ENCODE results near the gene RAD51AP2. TPM values are rescaled to one million over a fixed set of nuclear protein-coding genes. Genes with fewer than 3 reads are reported as not detected.
"Not testable (repeated sequence)": the region's sequence is repeated elsewhere in the genome, so short reads cannot be mapped to it uniquely, and the experiment has no call there.

Gene RAD51AP2
- total RNA-seq (2014; rRNA removed) (not detected in 2 replicates), Bru-seq, nascent RNA (not detected), BruChase-seq, experiment 1, labeled RNA remaining after a 6-hour chase (not detected), BruChase-seq, experiment 2, labeled RNA remaining after a 2-hour chase (not detected)
- long read RNA-seq, result 0 reads

DNA sequence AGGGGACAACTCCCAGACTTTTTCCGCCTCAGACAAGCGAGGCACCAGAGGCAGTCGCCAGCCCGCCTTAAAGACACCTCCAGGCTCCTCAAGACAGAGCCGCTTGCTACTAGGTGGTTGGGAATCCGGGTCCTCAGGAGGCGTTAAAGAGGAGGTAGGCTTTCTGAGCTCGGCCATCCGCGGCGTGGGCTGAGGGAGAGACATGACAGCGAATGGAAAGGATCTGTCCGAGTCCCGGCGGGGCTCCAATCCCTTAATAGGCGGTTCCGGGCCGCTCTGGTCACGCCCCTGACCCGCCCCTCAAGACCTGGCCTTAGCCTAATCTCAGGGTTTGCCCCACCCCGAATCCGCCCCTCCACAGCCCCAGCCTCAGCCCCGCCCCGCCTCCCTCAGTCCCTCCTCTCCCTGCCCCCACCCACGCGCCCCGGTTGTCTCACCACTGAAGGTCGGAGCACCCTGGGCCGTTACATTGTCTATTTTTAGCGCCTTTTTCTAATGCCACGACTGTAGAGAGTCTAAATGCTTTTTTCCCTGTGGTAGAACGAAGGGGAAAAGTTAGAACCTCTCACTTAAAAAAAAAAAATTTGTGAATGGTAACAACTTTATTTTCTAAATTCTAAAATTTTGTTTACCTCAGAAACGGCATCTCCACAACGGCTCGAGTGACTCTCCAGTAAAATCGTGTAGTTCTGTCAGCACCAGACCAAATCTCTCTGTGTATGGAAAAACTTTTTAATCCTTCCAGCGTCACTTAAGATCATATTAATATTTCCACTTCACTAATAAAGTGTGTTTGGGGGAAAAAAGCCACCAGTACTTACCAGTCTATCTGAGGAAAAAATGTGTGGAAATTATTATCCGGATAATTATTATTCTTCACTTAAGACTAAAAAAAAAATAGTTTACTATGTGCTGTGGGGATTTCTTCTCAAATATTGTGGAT is at the start of gene RAD51AP2:
Gene RAD51AP2, minus strand, starts transcription at position 229 of the 943 bp plus-strand sequence. Its CDS starts 25 bp downstream, at position 204.
- Histone ChIP-seq H3K27ac (ENCODE audit: low read length) (no peak within 1 kb of the TSS), H3K79me2 (ENCODE audit: low read length) (no peaks in the 10 kb centered on the region), H3K9me3 (ENCODE audit: low read length) (no peaks in the 10 kb centered on the region), H3K27me3 (ENCODE audit: low read length) (peaks cover 34% of the 10 kb centered on the region), H2AFZ (ENCODE audit: low read length) (no peak within 1 kb of the TSS), H4K20me1 (ENCODE audit: low read length) (no peaks in the 10 kb centered on the region), H3K9ac (ENCODE audit: low read length) (no peak within 1 kb of the TSS), H3K4me1 (ENCODE audit: insufficient read depth, low read length) (no peaks in the 10 kb centered on the region), H3K4me3 (ENCODE audit: low read length) (no peak within 1 kb of the TSS), H3K9me2 (replicated peaks; ENCODE audit: low read length) (no peaks in the 10 kb centered on the region), H3K36me3 (ENCODE audit: low read depth, low read length) (no peaks in the 10 kb centered on the region), H3F3A (ENCODE audit: low read length, unreplicated experiment) (no peaks in the 10 kb centered on the region), H3K4me2 (ENCODE audit: low read length) (no peak within 1 kb of the TSS)
- POLR2A ChIA-PET (ENCODE audit: unreplicated experiment), result no interaction called here
- intact Hi-C loops (cut with micrococcal nuclease), result no loop called here
- no TSS peak for BruUV-seq (replicated peaks)
- DNase-seq (no peak), ATAC-seq (no peak)
- TF ChIP-seq EZH2 (IDR thresholded peaks at IDR 0.05; ENCODE audit: low read length, unreplicated experiment) (no peak), EZH2phosphoT487 (IDR thresholded peaks at IDR 0.05; ENCODE audit: borderline replicate concordance, low read length) (no peak), CTCF (conservative IDR thresholded peaks at IDR 0.05; ENCODE audit: low read depth, low read length) (no peak)
- CTCF ChIA-PET, result no interaction called here

- H3K4me2 ChIP-seq (ENCODE audit: low read length); POLR2A ChIA-PET (ENCODE audit: unreplicated experiment); BruUV-seq (replicated peaks): not testable (repeated sequence)
These were observed 47.5 kb upstream of the RAD51AP2 start for GRCh38 chr2:17565726-17566125.

DNA sequence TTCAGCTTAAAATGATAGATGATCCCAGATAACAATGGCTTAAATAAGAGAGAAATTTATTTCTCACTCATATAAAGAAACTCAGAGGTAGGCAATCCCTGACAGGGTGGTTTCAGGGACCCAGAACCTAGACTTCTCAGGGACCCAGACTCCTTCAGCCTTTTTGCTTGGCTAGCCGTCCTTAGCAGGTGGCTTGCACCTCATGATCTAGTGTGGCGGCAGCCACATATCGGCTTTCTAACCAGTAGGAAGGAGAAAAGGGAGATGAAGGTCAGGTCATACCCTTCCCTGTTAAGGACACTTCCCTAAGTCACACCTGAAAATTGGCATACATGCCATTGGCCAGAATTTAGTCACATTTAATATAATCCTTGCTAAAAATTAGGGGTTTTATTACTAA is 40.6 kb upstream of the RAD51AP2 start:
- H3K27ac ChIP-seq (ENCODE audit: low read length), result no peak overlapping the region
- H3K9me2 ChIP-seq (replicated peaks; ENCODE audit: low read length), result no peaks in the 10 kb centered on the region
- H3K4me1 ChIP-seq (ENCODE audit: insufficient read depth, low read length), result no peaks in the 10 kb centered on the region
- no peaks in the 10 kb centered on the region for H4K20me1 ChIP-seq (ENCODE audit: low read length)
- no peak overlapping the region for H3K4me3 ChIP-seq (ENCODE audit: low read length)
- no peaks in the 10 kb centered on the region for H3F3A ChIP-seq (ENCODE audit: low read length, unreplicated experiment)
- no peaks in the 10 kb centered on the region for H3K9me3 ChIP-seq (ENCODE audit: low read length)
- no peak overlapping the region for H3K9ac ChIP-seq (ENCODE audit: low read length)
- ATAC-seq, result no peak
- no peak for TF ChIP-seq EZH2 (IDR thresholded peaks at IDR 0.05; ENCODE audit: low read length, unreplicated experiment)
- no peak for TF ChIP-seq CTCF (conservative IDR thresholded peaks at IDR 0.05; ENCODE audit: low read depth, low read length)
- TF ChIP-seq EZH2phosphoT487 (IDR thresholded peaks at IDR 0.05; ENCODE audit: borderline replicate concordance, low read length), result no peak
- DNase-seq, result no peak
- peaks cover 26% of the 10 kb centered on the region; the same call in 1 of the 2 replicates for H3K27me3 ChIP-seq (ENCODE audit: low read length)
- no peaks in the 10 kb centered on the region for H3K79me2 ChIP-seq (ENCODE audit: low read length)
- intact Hi-C loops (cut with micrococcal nuclease), result no loop called here
- ChIA-PET CTCF (no interaction called here), POLR2A (ENCODE audit: unreplicated experiment) (no interaction called here)
- H3K36me3 ChIP-seq (ENCODE audit: low read depth, low read length), result no peaks in the 10 kb centered on the region
- no peak overlapping the region for H3K4me2 ChIP-seq (ENCODE audit: low read length)
- BruUV-seq (replicated peaks), result no TSS peak
- no peak overlapping the region for H2AFZ ChIP-seq (ENCODE audit: low read length)

More at GRCh38 chr2:17565726-17566125, 47.5 kb upstream of the RAD51AP2 start:
- H3K79me2 ChIP-seq (ENCODE audit: low read length); intact Hi-C loops (cut with micrococcal nuclease); H3K36me3 ChIP-seq (ENCODE audit: low read depth, low read length); H3K4me1 ChIP-seq (ENCODE audit: insufficient read depth, low read length); H3K9me3 ChIP-seq (ENCODE audit: low read length); DNase-seq; H4K20me1 ChIP-seq (ENCODE audit: low read length); H3K9me2 ChIP-seq (replicated peaks; ENCODE audit: low read length); CTCF ChIA-PET; H3K4me3 ChIP-seq (ENCODE audit: low read length); H3F3A ChIP-seq (ENCODE audit: low read length, unreplicated experiment); H3K9ac ChIP-seq (ENCODE audit: low read length); ATAC-seq; H2AFZ ChIP-seq (ENCODE audit: low read length); H3K27ac ChIP-seq (ENCODE audit: low read length): not testable (repeated sequence)
- peaks cover 24% of the 10 kb centered on the region; the same call in 1 of the 2 replicates for H3K27me3 ChIP-seq (ENCODE audit: low read length)

Measured in PC-3 (cell line).